Natural killer cell (primary cell): ENCODE measurements around the gene SLC8B1. TPM values are rescaled to one million over a fixed set of nuclear protein-coding genes. Genes with fewer than 3 reads are reported as not detected.

Experiments used
- ATAC-seq, 3 donors: fragments of 150-1000 bp in 2 of 3; fragments of 200-7000 bp in 1 of 3; cut with Tn5 transposase; 1 replicate in 1 of 3; 2 replicates in 2 of 3; pipeline ENCODE4 v1.10.0; 2021; ENCODE audit warnings: mild to moderate bottlenecking in 2 of 3, moderate library complexity in 2 of 3
- DNase-seq, 2 donors: peaks; one replicate each; pipeline versions ENCODE4 v3.0.0 to v3.0.0-alpha.2; 2013 to 2021; ENCODE audit warnings: mixed read lengths in 1 of 2
- H3K27ac ChIP-seq: one replicate; pipeline ENCODE4 v1.5.1; 2013; ENCODE audit warnings: mild to moderate bottlenecking, low read length
- H3K27me3 ChIP-seq: one replicate; pipeline ENCODE4 v1.6.1; 2013; ENCODE audit warnings: low read length; ENCODE audit not compliant: control insufficient read depth, insufficient read depth
- H3K36me3 ChIP-seq: one replicate; pipeline ENCODE4 v1.6.1; 2013; ENCODE audit warnings: low read length; ENCODE audit not compliant: control insufficient read depth, insufficient read depth
- H3K4me1 ChIP-seq: one replicate; pipeline ENCODE4 v1.6.1; 2013; ENCODE audit warnings: low read length; ENCODE audit not compliant: control insufficient read depth, insufficient read depth
- H3K4me3 ChIP-seq: one replicate; pipeline ENCODE4 v1.5.1; 2013; ENCODE audit warnings: low read length
- H3K9me3 ChIP-seq: one replicate; pipeline ENCODE4 v1.6.1; 2013; ENCODE audit warnings: low read length; ENCODE audit not compliant: control insufficient read depth, insufficient read depth
- H3K27ac Mint-ChIP-seq, 2 donors: one replicate each; pipeline ENCODE4 v1.8.0; 2022; ENCODE audit warnings: mild to moderate bottlenecking in 2 of 2, mixed read lengths in 2 of 2, moderate library complexity in 1 of 2
- H3K27me3 Mint-ChIP-seq, 2 donors: one replicate each; pipeline ENCODE4 v1.8.0; 2022; ENCODE audit warnings: low read depth in 2 of 2, mixed read lengths in 2 of 2
- H3K36me3 Mint-ChIP-seq: one replicate; pipeline ENCODE4 v1.8.0; 2022; ENCODE audit warnings: mixed read lengths
- H3K4me1 Mint-ChIP-seq, 2 donors: one replicate each; pipeline ENCODE4 v1.8.0; 2022; ENCODE audit warnings: mixed read lengths in 2 of 2
- H3K4me3 Mint-ChIP-seq: one replicate; pipeline ENCODE4 v1.8.0; 2022; ENCODE audit warnings: mild to moderate bottlenecking, moderate library complexity, mixed read lengths
- H3K9me3 Mint-ChIP-seq, 2 donors: one replicate each; pipeline ENCODE4 v1.8.0; 2022; ENCODE audit warnings: mixed read lengths in 2 of 2
- WGBS: methylation state at CpG from one replicate; pipeline ENCODE4 v1.1.7; 2013; ENCODE audit warnings: missing lambda C conversion rate; ENCODE audit not compliant: insufficient coverage; 5-methylcytosine and 5-hydroxymethylcytosine counted together
- intact Hi-C: fragments of 100-400 bp; cut with micrococcal nuclease; formaldehyde crosslinking; loops from one replicate; pipeline ENCODE4 v1.14.2; 2022
- total RNA-seq, 4 donors: library from RNA; stranded (reverse); fragments of 120-200 nt in 1 of 4; gene quantifications; one replicate each; pipeline versions ENCODE4 v1.2.3 to v1.2.4, GENCODE V29; 2013 to 2022
- TF ChIP-seq, protein P1 (sequence below): fragments of 200-600 bp; IDR thresholded peaks from one replicate; pipeline ENCODE4 v1.8.0; 2022; ENCODE audit warnings: antibody characterized with exemption

The SLC8B1 gene
- total RNA-seq, 3 donors from 2014 or later (not counting 1 experiment from before 2014, with no cell fraction given): 26.1 to 34.4 (median 31.2) TPM

DNA sequence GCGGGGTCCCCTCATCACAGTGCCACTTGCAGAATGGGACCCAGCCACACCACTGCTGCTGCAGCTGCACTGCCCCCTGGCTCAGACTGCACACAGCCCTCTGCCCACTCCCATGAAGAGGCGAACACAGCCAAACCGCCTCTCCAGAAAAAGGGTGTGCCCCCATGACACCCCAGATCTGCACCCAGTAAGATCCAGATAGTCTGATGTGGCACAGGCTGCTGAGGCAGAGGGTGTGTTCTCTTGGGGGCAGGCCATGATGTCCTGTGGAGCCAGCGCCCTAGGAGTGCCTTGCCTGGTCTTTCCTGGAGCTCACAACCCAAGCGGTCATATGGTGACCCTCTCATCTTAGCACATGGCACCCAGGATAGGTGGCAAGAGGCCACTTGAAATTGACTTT is 44.4 kb downstream of the SLC8B1 start:
- Histone ChIP-seq H3K9me3 (no peaks in the 10 kb centered on the region), H3K36me3 (peaks cover 9% of the 10 kb centered on the region), H3K4me3 (no peak overlapping the region), H3K27ac (no peak overlapping the region), H3K27me3 (no peaks in the 10 kb centered on the region), H3K4me1 (no peaks in the 10 kb centered on the region)
- 98% methylated on average over 5 of the region's 5 CpGs for WGBS
- H3K9me3 Mint-ChIP-seq: no peaks in the 10 kb centered on the region
- H3K27ac Mint-ChIP-seq: no peak overlapping the region
- ATAC-seq (no peak), DNase-seq (no peak)
- no peaks in the 10 kb centered on the region for H3K36me3 Mint-ChIP-seq
- TF ChIP-seq, protein P1, sequence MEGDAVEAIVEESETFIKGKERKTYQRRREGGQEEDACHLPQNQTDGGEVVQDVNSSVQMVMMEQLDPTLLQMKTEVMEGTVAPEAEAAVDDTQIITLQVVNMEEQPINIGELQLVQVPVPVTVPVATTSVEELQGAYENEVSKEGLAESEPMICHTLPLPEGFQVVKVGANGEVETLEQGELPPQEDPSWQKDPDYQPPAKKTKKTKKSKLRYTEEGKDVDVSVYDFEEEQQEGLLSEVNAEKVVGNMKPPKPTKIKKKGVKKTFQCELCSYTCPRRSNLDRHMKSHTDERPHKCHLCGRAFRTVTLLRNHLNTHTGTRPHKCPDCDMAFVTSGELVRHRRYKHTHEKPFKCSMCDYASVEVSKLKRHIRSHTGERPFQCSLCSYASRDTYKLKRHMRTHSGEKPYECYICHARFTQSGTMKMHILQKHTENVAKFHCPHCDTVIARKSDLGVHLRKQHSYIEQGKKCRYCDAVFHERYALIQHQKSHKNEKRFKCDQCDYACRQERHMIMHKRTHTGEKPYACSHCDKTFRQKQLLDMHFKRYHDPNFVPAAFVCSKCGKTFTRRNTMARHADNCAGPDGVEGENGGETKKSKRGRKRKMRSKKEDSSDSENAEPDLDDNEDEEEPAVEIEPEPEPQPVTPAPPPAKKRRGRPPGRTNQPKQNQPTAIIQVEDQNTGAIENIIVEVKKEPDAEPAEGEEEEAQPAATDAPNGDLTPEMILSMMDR: no peak
- intact Hi-C loops: no loop called here
- H3K4me3 Mint-ChIP-seq: no peak overlapping the region
- no peaks in the 10 kb centered on the region for H3K4me1 Mint-ChIP-seq
- no peaks in the 10 kb centered on the region for H3K27me3 Mint-ChIP-seq

DNA sequence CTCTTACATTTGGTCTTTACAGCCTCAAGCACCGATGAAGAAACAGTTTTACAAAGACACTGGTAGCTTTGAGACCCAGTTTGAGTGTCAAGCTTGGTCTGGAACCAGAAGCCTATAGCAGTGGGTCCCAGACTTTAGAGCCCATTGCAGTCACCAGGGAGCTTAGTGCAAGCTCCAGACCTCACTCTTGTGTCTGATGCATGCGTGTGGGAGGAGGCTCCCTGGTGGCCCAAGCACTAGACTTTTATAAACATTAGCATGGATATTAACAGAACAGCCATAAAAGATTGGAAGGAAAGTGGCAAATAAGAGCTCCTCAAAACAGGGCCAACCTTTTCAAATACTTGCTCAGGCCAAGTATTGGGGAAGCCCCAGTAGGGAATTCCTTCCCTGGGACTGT is 45.5 kb downstream of the SLC8B1 start:
- H3K27me3 ChIP-seq: no peaks in the 10 kb centered on the region
- Mint-ChIP-seq H3K36me3 (no peaks in the 10 kb centered on the region), H3K4me3 (no peak overlapping the region), H3K27me3 (no peaks in the 10 kb centered on the region), H3K27ac (no peak overlapping the region), H3K9me3 (no peaks in the 10 kb centered on the region), H3K4me1 (no peaks in the 10 kb centered on the region)
- H3K36me3 ChIP-seq: peaks cover 14% of the 10 kb centered on the region
- 96% methylated on average over 2 of the region's 2 CpGs for WGBS
- TF ChIP-seq, protein P1: no peak
- ATAC-seq (no peak), DNase-seq (no peak)
- no peak overlapping the region for H3K4me3 ChIP-seq
- H3K27ac ChIP-seq: no peak overlapping the region
- intact Hi-C loops: no loop called here
- no peaks in the 10 kb centered on the region for H3K9me3 ChIP-seq
- H3K4me1 ChIP-seq: no peaks in the 10 kb centered on the region

DNA sequence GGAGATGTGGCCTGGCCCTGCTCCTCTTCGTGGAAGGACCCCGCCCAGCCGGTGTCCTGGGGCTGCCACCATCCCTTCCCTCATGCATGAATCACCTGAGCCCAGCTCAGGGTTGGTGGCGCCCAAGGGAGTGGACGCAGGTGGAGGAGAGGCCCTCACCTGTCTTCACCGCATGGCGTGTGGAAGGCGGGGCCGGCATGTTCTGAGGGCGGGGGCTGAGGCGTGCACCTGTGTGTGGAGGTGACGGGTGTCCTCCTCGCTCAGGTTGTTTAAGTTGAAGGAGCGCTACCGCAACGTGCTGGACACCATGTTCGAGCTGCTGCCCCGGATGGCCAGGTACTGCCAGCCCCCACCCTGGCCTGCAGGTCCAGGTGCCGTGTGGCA is 47.0 kb downstream of the SLC8B1 start:
- no peaks in the 10 kb centered on the region for H3K4me1 ChIP-seq
- 95% methylated on average over 19 of the region's 19 CpGs for whole genome bisulfite sequencing
- no peaks in the 10 kb centered on the region for H3K36me3 Mint-ChIP-seq
- H3K27ac ChIP-seq: no peak overlapping the region
- H3K4me1 Mint-ChIP-seq: no peaks in the 10 kb centered on the region
- no peaks in the 10 kb centered on the region for H3K9me3 Mint-ChIP-seq
- H3K27me3 Mint-ChIP-seq: no peaks in the 10 kb centered on the region
- peaks cover 6% of the 10 kb centered on the region for H3K36me3 ChIP-seq
- DNase-seq (no peak), ATAC-seq (no peak)
- H3K9me3 ChIP-seq: no peaks in the 10 kb centered on the region
- TF ChIP-seq, protein P1: no peak
- H3K4me3 ChIP-seq: no peak overlapping the region
- no peak overlapping the region for H3K27ac Mint-ChIP-seq
- H3K4me3 Mint-ChIP-seq: no peak overlapping the region
- intact Hi-C loops: no loop called here
- no peaks in the 10 kb centered on the region for H3K27me3 ChIP-seq

DNA sequence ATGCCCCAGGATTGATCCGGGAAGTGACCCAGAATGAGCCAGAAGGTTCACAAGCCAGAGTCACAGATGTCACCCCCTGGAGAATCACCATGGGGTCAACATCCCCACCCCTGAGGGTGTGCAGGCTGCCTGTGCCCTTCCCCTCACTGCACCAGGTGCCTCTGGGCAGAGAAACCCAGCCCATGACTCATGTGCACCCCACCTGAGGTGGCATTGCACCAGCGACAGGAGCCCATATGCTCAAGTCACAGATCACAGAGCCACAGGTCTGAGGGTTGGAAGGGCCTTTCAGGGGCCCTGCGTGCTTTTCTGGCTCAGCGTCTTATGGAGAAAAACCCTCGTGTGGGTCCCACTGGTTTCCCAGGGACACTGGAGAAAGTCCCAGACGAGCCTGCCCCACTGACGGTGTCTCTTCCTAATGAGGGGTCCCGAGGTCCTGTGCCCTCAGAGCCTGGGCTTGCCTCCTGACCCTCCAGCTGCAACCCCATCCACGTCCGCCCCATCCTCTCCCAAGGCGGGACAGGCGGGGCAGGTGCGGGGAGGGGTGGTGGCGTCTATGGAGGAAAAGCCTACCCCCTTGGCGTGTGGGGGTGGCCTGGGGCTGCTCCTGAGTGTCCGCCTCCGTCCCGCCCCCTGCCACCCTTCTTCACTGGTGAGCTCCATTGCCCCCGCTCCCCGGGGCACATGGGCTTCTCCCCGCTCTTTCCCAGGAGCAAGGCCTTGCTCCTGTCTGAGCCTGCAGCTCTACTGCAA is 47.6 kb downstream of the SLC8B1 start:
- no peaks in the 10 kb centered on the region for H3K9me3 Mint-ChIP-seq
- no peak overlapping the region for H3K27ac ChIP-seq
- no peaks in the 10 kb centered on the region for H3K4me1 ChIP-seq
- no peaks in the 10 kb centered on the region for H3K27me3 Mint-ChIP-seq
- H3K36me3 ChIP-seq: peaks cover 5% of the 10 kb centered on the region
- H3K4me1 Mint-ChIP-seq: no peaks in the 10 kb centered on the region
- no peak overlapping the region for H3K27ac Mint-ChIP-seq
- 94% methylated on average over 21 of the region's 21 CpGs for WGBS
- H3K4me3 ChIP-seq: no peak overlapping the region
- H3K4me3 Mint-ChIP-seq: no peak overlapping the region
- DNase-seq: no peak
- H3K27me3 ChIP-seq: no peaks in the 10 kb centered on the region
- no peak for ATAC-seq
- no peaks in the 10 kb centered on the region for H3K9me3 ChIP-seq
- no peaks in the 10 kb centered on the region for H3K36me3 Mint-ChIP-seq
- TF ChIP-seq, protein P1: no peak
- intact Hi-C loops: no loop called here
